ENCODE measurements around the gene EHBP1.
"Not testable (repeated sequence)": the region's sequence is repeated elsewhere in the genome, so short reads cannot be mapped to it uniquely, and the experiment has no call there.

EHBP1 gene

GRCh38 chr2:62736899-62737559, 31.5 kb downstream of the EHBP1 start:
- no peak for DNase-seq

GRCh38 chr2:62738981-62739936, 33.7 kb downstream of the EHBP1 start:
- no peak for DNase-seq

- DNase-seq = no peak
Measured at GRCh38 chr2:62740221-62740620, 34.7 kb downstream of the EHBP1 start.

- no peak for DNase-seq
Measured at GRCh38 chr2:62741127-62741526, 35.6 kb downstream of the EHBP1 start.

GRCh38 chr2:62741954-62742722, 36.6 kb downstream of the EHBP1 start:
- no peak for DNase-seq

GRCh38 chr2:62743506-62743905, 38.0 kb downstream of the EHBP1 start:
- no peak for DNase-seq

GRCh38 chr2:62744603-62745002, 39.1 kb downstream of the EHBP1 start:
- DNase-seq = no peak

- DNase-seq = no peak
Measured at GRCh38 chr2:62745891-62746481, 40.5 kb downstream of the EHBP1 start.

GRCh38 chr2:62747169-62747568, 41.7 kb downstream of the EHBP1 start:
- DNase-seq = no peak

GRCh38 chr2:62747876-62748275, 42.4 kb downstream of the EHBP1 start:
- DNase-seq = no peak

GRCh38 chr2:62749111-62749510, 43.6 kb downstream of the EHBP1 start:
- DNase-seq = not testable (repeated sequence)

- DNase-seq = no peak
Measured at GRCh38 chr2:62757029-62757428, 51.5 kb downstream of the EHBP1 start.

- no peak for DNase-seq
Measured at GRCh38 chr2:62760026-62760425, 54.5 kb downstream of the EHBP1 start.

- no peak for DNase-seq
Measured at GRCh38 chr2:62760555-62760954, 55.0 kb downstream of the EHBP1 start.

GRCh38 chr2:62765619-62766376, 60.3 kb downstream of the EHBP1 start:
- DNase-seq = no peak

GRCh38 chr2:62768615-62769014, 63.1 kb downstream of the EHBP1 start:
- DNase-seq = no peak

GRCh38 chr2:62770629-62771028, 65.1 kb downstream of the EHBP1 start:
- DNase-seq = no peak

- no peak for DNase-seq
Measured at GRCh38 chr2:62774555-62775366, 69.2 kb downstream of the EHBP1 start.

- no peak for DNase-seq
Measured at GRCh38 chr2:62775367-62775668, 69.8 kb downstream of the EHBP1 start.

GRCh38 chr2:62783679-62784078, 78.2 kb downstream of the EHBP1 start:
- no peak for DNase-seq

- DNase-seq = no peak
Measured at GRCh38 chr2:62784341-62784740, 78.8 kb downstream of the EHBP1 start.

GRCh38 chr2:62785216-62785615, 79.7 kb downstream of the EHBP1 start:
- DNase-seq = no peak
